ENCODE results near the gene CD209.
"Not testable (repeated sequence)": the region's sequence is repeated elsewhere in the genome, so short reads cannot be mapped to it uniquely, and the experiment has no call there.

CD209 gene

GRCh38 chr19:7767487-7767886, 20.2 kb upstream of the CD209 start:
- Histone ChIP-seq H3K36me3 (ENCODE audit: control insufficient read depth in 2 of 2, insufficient read depth in 2 of 2, low read length in 2 of 2) (no peaks in the 10 kb centered on the region), H3K9ac (ENCODE audit: low read length in 2 of 2) (no peak overlapping the region), H3K27ac (ENCODE audit: low read length) (no peak overlapping the region), H3K27me3 (ENCODE audit: control insufficient read depth in 1 of 2, insufficient read depth in 2 of 2, low read length in 2 of 2) (peaks cover 0 to 12% of the 10 kb centered on the region in 2 donors), H3K9me3 (ENCODE audit: control insufficient read depth in 2 of 2, low read length in 2 of 2) (no peaks in the 10 kb centered on the region), H3K4me3 (ENCODE audit: low read length in 2 of 2) (no peak overlapping the region), H3K4me1 (ENCODE audit: control insufficient read depth, insufficient read depth, low read length) (no peaks in the 10 kb centered on the region)

DNA sequence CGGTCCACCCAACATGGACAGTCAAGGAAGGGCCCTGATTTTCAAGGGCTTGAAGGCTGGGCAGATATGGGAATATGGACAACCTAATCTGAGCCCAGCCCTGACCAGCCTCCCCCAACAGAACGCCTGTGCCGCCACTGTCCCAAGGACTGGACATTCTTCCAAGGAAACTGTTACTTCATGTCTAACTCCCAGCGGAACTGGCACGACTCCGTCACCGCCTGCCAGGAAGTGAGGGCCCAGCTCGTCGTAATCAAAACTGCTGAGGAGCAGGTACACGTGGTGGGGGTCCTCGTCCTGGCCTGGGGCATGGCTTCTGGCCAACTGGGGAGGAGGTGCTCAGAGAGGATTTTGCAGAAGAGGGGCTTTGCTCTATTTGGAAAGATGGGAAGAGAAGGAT, 19.2 kb upstream of the CD209 start:
- Histone ChIP-seq H3K9ac (ENCODE audit: low read length in 2 of 2) (no peak overlapping the region), H3K36me3 (ENCODE audit: control insufficient read depth in 2 of 2, insufficient read depth in 2 of 2, low read length in 2 of 2) (no peaks in the 10 kb centered on the region), H3K4me3 (ENCODE audit: low read length in 2 of 2) (no peak overlapping the region), H3K4me1 (ENCODE audit: control insufficient read depth, insufficient read depth, low read length) (no peaks in the 10 kb centered on the region), H3K9me3 (ENCODE audit: control insufficient read depth in 2 of 2, low read length in 2 of 2) (no peaks in the 10 kb centered on the region), H3K27me3 (ENCODE audit: control insufficient read depth in 1 of 2, insufficient read depth in 2 of 2, low read length in 2 of 2) (peaks cover 0 to 12% of the 10 kb centered on the region in 2 donors), H3K27ac (ENCODE audit: low read length) (no peak overlapping the region)

DNA sequence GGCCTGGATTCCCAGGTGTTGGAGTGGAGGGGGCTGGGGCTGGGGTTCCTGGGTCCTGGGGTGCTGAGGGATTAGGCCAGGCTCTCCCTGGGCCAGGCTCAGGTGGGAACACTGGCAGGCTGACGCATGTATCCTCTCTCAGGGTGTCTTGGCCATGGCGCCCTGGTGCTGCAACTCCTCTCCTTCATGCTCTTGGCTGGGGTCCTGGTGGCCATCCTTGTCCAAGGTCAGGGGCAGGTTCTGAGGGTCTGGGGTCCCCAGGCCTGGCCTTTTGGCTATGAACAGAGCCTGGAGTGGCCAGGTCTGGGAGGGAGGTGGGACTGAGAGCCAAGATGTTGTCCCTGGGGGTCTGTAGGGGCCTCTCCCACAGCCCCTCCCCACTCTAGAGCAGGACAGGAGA, 17.7 kb upstream of the CD209 start:
- H3K4me1 ChIP-seq (ENCODE audit: control insufficient read depth, insufficient read depth, low read length); H3K27ac ChIP-seq (ENCODE audit: low read length); H3K9ac ChIP-seq (ENCODE audit: low read length in 2 of 2); H3K4me3 ChIP-seq (ENCODE audit: low read length in 2 of 2); H3K36me3 ChIP-seq (ENCODE audit: control insufficient read depth in 2 of 2, insufficient read depth in 2 of 2, low read length in 2 of 2); H3K9me3 ChIP-seq (ENCODE audit: control insufficient read depth in 2 of 2, low read length in 2 of 2): not testable (repeated sequence)
- peaks cover 0 to 17% of the 10 kb centered on the region in 2 donors for H3K27me3 ChIP-seq (ENCODE audit: control insufficient read depth in 1 of 2, insufficient read depth in 2 of 2, low read length in 2 of 2)

DNA sequence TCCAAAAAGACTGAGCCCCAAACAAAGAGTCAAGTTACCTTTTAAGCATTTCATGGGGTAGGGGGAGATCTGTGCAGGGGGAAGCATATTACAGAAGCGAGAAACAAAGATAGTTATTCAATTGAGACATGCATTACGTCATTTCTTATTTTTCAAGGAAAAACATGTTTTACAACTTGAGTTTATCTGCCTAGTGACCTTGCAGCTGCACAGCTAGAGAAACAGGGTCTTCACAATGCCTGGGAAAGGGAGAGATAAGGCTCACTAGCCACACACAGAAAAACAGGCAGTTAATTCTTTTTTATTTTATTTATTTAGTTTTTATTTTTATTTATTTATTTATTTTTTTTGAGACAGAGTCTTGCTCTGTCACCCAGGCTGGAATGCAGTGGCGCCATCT, 16.8 kb upstream of the CD209 start:
- not testable (repeated sequence) for H3K9me3 ChIP-seq (ENCODE audit: control insufficient read depth in 2 of 2, low read length in 2 of 2); H3K36me3 ChIP-seq (ENCODE audit: control insufficient read depth in 2 of 2, insufficient read depth in 2 of 2, low read length in 2 of 2); H3K27ac ChIP-seq (ENCODE audit: low read length); H3K4me3 ChIP-seq (ENCODE audit: low read length in 2 of 2); H3K9ac ChIP-seq (ENCODE audit: low read length in 2 of 2); H3K4me1 ChIP-seq (ENCODE audit: control insufficient read depth, insufficient read depth, low read length)
- H3K27me3 ChIP-seq (ENCODE audit: control insufficient read depth in 1 of 2, insufficient read depth in 2 of 2, low read length in 2 of 2): peaks cover 0 to 15% of the 10 kb centered on the region in 2 donors

DNA sequence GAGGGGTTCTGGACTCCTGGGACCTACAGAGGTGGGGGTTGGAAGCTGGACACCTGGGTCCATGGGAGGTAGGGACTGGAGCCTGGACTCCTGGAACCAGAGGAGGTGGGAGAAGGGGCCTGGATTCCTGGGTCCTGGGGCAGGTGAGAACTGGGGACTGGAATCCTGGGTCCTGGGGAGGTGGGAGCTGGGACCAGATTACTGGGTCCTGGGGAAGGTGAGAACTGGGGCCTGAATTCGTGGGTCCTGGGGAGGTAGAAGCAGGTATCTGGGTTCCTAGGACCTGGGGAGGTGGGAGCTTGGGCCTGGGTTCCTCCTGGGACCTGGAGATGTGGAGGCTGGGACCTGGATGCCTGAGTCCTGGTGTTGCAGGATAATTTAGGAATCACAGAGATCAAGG, 16.4 kb upstream of the CD209 start:
- Histone ChIP-seq H3K4me1 (ENCODE audit: control insufficient read depth, insufficient read depth, low read length) (peaks cover 2% of the 10 kb centered on the region), H3K9me3 (ENCODE audit: control insufficient read depth in 2 of 2, low read length in 2 of 2) (peaks cover 0 to 2% of the 10 kb centered on the region in 2 donors), H3K27ac (ENCODE audit: low read length) (no peak overlapping the region), H3K36me3 (ENCODE audit: control insufficient read depth in 2 of 2, insufficient read depth in 2 of 2, low read length in 2 of 2) (no peaks in the 10 kb centered on the region), H3K27me3 (ENCODE audit: control insufficient read depth in 1 of 2, insufficient read depth in 2 of 2, low read length in 2 of 2) (peaks cover 0 to 15% of the 10 kb centered on the region in 2 donors), H3K4me3 (ENCODE audit: low read length in 2 of 2) (no peak overlapping the region), H3K9ac (ENCODE audit: low read length in 2 of 2) (no peak overlapping the region)

GRCh38 chr19:7762719-7763293, 15.5 kb upstream of the CD209 start, which contains the start of gene CLEC4M:
Gene CLEC4M, plus strand, starts transcription at chr19:7763243. Its CDS starts 24 bp downstream, at chr19:7763267.
- Histone ChIP-seq H3K36me3 (ENCODE audit: control insufficient read depth in 2 of 2, insufficient read depth in 2 of 2, low read length in 2 of 2) (no peaks in the 10 kb centered on the region), H3K4me3 (ENCODE audit: low read length in 2 of 2) (no peak within 1 kb of the TSS), H3K9ac (ENCODE audit: low read length in 2 of 2) (no peak within 1 kb of the TSS), H3K27me3 (ENCODE audit: control insufficient read depth in 1 of 2, insufficient read depth in 2 of 2, low read length in 2 of 2) (peaks cover 0 to 15% of the 10 kb centered on the region in 2 donors), H3K4me1 (ENCODE audit: control insufficient read depth, insufficient read depth, low read length) (peaks cover 2% of the 10 kb centered on the region), H3K27ac (ENCODE audit: low read length) (no peak within 1 kb of the TSS), H3K9me3 (ENCODE audit: control insufficient read depth in 2 of 2, low read length in 2 of 2) (peaks cover 2 to 4% of the 10 kb centered on the region in 2 donors)

DNA sequence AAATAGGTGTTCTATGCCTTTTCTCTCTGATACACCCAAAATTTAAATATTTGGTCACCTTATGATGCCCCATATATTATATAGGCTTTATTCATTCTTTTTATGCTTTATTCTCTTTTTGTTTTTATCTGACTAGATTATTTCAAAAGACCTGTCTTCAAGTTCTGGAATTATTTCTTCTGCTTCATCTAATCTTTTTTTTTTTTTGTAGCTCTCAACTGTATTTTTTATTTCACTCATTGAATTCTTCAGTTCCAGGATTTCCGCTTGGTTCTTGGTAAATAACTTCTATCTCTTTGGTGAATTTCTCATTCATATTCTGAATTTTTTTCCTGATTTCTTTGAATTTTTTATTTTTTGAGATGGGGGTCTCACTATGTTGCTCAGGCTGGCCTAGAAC, 11.8 kb upstream of the CD209 start:
- no peaks in the 10 kb centered on the region for H3K36me3 ChIP-seq (ENCODE audit: control insufficient read depth in 2 of 2, insufficient read depth in 2 of 2, low read length in 2 of 2)
- peaks cover 0 to 8% of the 10 kb centered on the region in 2 donors for H3K27me3 ChIP-seq (ENCODE audit: control insufficient read depth in 1 of 2, insufficient read depth in 2 of 2, low read length in 2 of 2)
- no peak overlapping the region for H3K9ac ChIP-seq (ENCODE audit: low read length in 2 of 2)
- no peak overlapping the region for H3K27ac ChIP-seq (ENCODE audit: low read length)
- H3K9me3 ChIP-seq (ENCODE audit: control insufficient read depth in 2 of 2, low read length in 2 of 2): peaks cover 9 to 16% of the 10 kb centered on the region in 2 donors
- H3K4me1 ChIP-seq (ENCODE audit: control insufficient read depth, insufficient read depth, low read length): peaks cover 2% of the 10 kb centered on the region
- H3K4me3 ChIP-seq (ENCODE audit: low read length in 2 of 2): no peak overlapping the region

DNA sequence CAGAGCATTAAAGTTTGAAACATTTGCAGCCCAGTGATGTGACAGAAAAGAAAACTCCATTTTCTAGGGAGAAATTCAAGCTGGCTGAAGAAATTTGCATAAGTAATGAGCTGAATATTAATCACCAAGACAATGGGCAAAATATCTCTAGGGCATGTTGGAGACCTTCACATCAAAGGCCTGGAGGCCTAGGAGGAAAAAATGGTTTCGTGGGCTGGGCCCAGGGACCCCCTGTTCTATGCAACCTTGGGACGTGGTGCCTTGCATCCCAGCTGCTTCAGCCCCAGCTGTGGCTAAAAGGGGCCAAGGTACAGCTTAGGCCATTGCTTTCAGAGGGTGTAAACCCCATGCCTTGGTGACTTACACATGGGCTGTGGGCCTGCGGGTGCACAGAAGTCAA, 10.0 kb upstream of the CD209 start:
- peaks cover 9 to 16% of the 10 kb centered on the region in 2 donors for H3K9me3 ChIP-seq (ENCODE audit: control insufficient read depth in 2 of 2, low read length in 2 of 2)
- no peak overlapping the region for H3K27ac ChIP-seq (ENCODE audit: low read length)
- peaks cover 0 to 5% of the 10 kb centered on the region in 2 donors for H3K27me3 ChIP-seq (ENCODE audit: control insufficient read depth in 1 of 2, insufficient read depth in 2 of 2, low read length in 2 of 2)
- no peaks in the 10 kb centered on the region for H3K36me3 ChIP-seq (ENCODE audit: control insufficient read depth in 2 of 2, insufficient read depth in 2 of 2, low read length in 2 of 2)
- H3K4me1 ChIP-seq (ENCODE audit: control insufficient read depth, insufficient read depth, low read length): peaks cover 2% of the 10 kb centered on the region
- no peak overlapping the region for H3K9ac ChIP-seq (ENCODE audit: low read length in 2 of 2)
- H3K4me3 ChIP-seq (ENCODE audit: low read length in 2 of 2): no peak overlapping the region

GRCh38 chr19:7756258-7756657, 8.9 kb upstream of the CD209 start:
- H3K9ac ChIP-seq (ENCODE audit: low read length in 2 of 2): no peak overlapping the region
- peaks cover 0 to 5% of the 10 kb centered on the region in 2 donors for H3K27me3 ChIP-seq (ENCODE audit: control insufficient read depth in 1 of 2, insufficient read depth in 2 of 2, low read length in 2 of 2)
- peaks cover 9 to 16% of the 10 kb centered on the region in 2 donors for H3K9me3 ChIP-seq (ENCODE audit: control insufficient read depth in 2 of 2, low read length in 2 of 2)
- H3K27ac ChIP-seq (ENCODE audit: low read length): no peak overlapping the region
- H3K4me1 ChIP-seq (ENCODE audit: control insufficient read depth, insufficient read depth, low read length): peaks cover 2% of the 10 kb centered on the region
- H3K4me3 ChIP-seq (ENCODE audit: low read length in 2 of 2): no peak overlapping the region
- no peaks in the 10 kb centered on the region for H3K36me3 ChIP-seq (ENCODE audit: control insufficient read depth in 2 of 2, insufficient read depth in 2 of 2, low read length in 2 of 2)

GRCh38 chr19:7751157-7751783, 3.9 kb upstream of the CD209 start:
- Histone ChIP-seq H3K4me3 (ENCODE audit: low read length in 2 of 2) (no peak overlapping the region), H3K36me3 (ENCODE audit: control insufficient read depth in 2 of 2, insufficient read depth in 2 of 2, low read length in 2 of 2) (no peaks in the 10 kb centered on the region), H3K9me3 (ENCODE audit: control insufficient read depth in 2 of 2, low read length in 2 of 2) (peaks cover 1 to 4% of the 10 kb centered on the region in 2 donors), H3K27ac (ENCODE audit: low read length) (no peak overlapping the region), H3K27me3 (ENCODE audit: control insufficient read depth in 1 of 2, insufficient read depth in 2 of 2, low read length in 2 of 2) (peaks cover 6 to 7% of the 10 kb centered on the region in 2 donors), H3K9ac (ENCODE audit: low read length in 2 of 2) (no peak overlapping the region), H3K4me1 (ENCODE audit: control insufficient read depth, insufficient read depth, low read length) (no peaks in the 10 kb centered on the region)

DNA sequence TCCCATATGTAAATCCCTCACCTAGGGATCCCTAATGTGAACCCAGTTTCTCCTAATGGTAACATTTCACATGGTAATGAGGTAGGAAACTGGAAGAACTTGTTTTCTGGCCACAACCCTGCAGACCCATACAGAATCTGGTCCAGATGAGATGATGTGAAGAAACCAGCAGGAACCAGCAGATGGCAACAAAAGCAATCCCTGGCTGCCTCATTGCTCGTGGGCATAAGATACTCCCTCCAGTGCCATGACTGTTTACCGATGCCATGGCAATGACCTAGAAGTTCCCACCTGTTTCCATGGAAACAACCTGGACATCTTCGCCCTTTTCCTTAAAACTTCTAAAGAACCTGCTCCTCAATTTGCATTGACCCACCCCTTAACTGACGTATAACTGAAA, 1.4 kb upstream of the CD209 start:
- Histone ChIP-seq H3K9me3 (ENCODE audit: control insufficient read depth in 2 of 2, low read length in 2 of 2) (no peaks in the 10 kb centered on the region), H3K4me1 (ENCODE audit: control insufficient read depth, insufficient read depth, low read length) (no peaks in the 10 kb centered on the region), H3K27me3 (ENCODE audit: control insufficient read depth in 1 of 2, insufficient read depth in 2 of 2, low read length in 2 of 2) (peaks cover 6 to 7% of the 10 kb centered on the region in 2 donors), H3K4me3 (ENCODE audit: low read length in 2 of 2) (no peak overlapping the region), H3K27ac (ENCODE audit: low read length) (no peak overlapping the region), H3K9ac (ENCODE audit: low read length in 2 of 2) (no peak overlapping the region), H3K36me3 (ENCODE audit: control insufficient read depth in 2 of 2, insufficient read depth in 2 of 2, low read length in 2 of 2) (no peaks in the 10 kb centered on the region)

Measured in stomach smooth muscle (tissue), 2 donors.